ENCODE data around the gene PARD6B. TPM values are rescaled to one million over a fixed set of nuclear protein-coding genes. Genes with fewer than 3 reads are reported as not detected.

Gene PARD6B
- total RNA-seq, 1 donor from 2014 or later, result 43.2 TPM

- peaks cover 10% of the 10 kb centered on the region for H3K4me1 ChIP-seq
- H3K4me3 ChIP-seq, result no peak overlapping the region
- H3K27ac ChIP-seq, result peak overlapping the region; percentile 63
- H3K9me3 ChIP-seq, result no peaks in the 10 kb centered on the region
- no peak for DNase-seq
- H3K27me3 ChIP-seq, result no peaks in the 10 kb centered on the region
- H3K36me3 ChIP-seq, result no peaks in the 10 kb centered on the region
- peak; percentile 7 for TF ChIP-seq CTCF (IDR thresholded peaks at IDR 0.05)
- intact Hi-C loops (cut with DNase I), result no loop called here
- peak; percentile 87 for ATAC-seq
Measured at GRCh38 chr20:50744143-50744792, 12.9 kb downstream of the PARD6B start.

GRCh38 chr20:50745634-50746137 is 14.3 kb downstream of the PARD6B start:
- intact Hi-C loops (cut with DNase I), result no loop called here
- Histone ChIP-seq H3K27me3 (no peaks in the 10 kb centered on the region), H3K36me3 (no peaks in the 10 kb centered on the region), H3K4me1 (peaks cover 10% of the 10 kb centered on the region), H3K27ac (no peak overlapping the region), H3K9me3 (no peaks in the 10 kb centered on the region), H3K4me3 (no peak overlapping the region)
- TF ChIP-seq CTCF (IDR thresholded peaks at IDR 0.05), result no peak
- DNase-seq (no peak), ATAC-seq (no peak)

- Histone ChIP-seq H3K27ac (no peak overlapping the region), H3K9me3 (no peaks in the 10 kb centered on the region), H3K27me3 (no peaks in the 10 kb centered on the region), H3K4me1 (peaks cover 10% of the 10 kb centered on the region), H3K4me3 (no peak overlapping the region), H3K36me3 (no peaks in the 10 kb centered on the region)
- ATAC-seq (no peak), DNase-seq (no peak)
- intact Hi-C loops (cut with DNase I), result no loop called here
- TF ChIP-seq CTCF (IDR thresholded peaks at IDR 0.05), result no peak
Measured at GRCh38 chr20:50746138-50746940, 15.0 kb downstream of the PARD6B start.

- H3K4me3 ChIP-seq, result no peak overlapping the region
- no peak overlapping the region for H3K27ac ChIP-seq
- no peaks in the 10 kb centered on the region for H3K9me3 ChIP-seq
- H3K36me3 ChIP-seq, result no peaks in the 10 kb centered on the region
- intact Hi-C loops (cut with DNase I), result no loop called here
- ATAC-seq (no peak), DNase-seq (no peak)
- peaks cover 7% of the 10 kb centered on the region for H3K4me1 ChIP-seq
- TF ChIP-seq CTCF (IDR thresholded peaks at IDR 0.05), result no peak
- H3K27me3 ChIP-seq, result no peaks in the 10 kb centered on the region
Measured at GRCh38 chr20:50747275-50747674, 15.9 kb downstream of the PARD6B start.

GRCh38 chr20:50750145-50750671 is 18.8 kb downstream of the PARD6B start:
- Histone ChIP-seq H3K4me1 (peaks cover 5% of the 10 kb centered on the region), H3K4me3 (no peak overlapping the region), H3K27me3 (no peaks in the 10 kb centered on the region), H3K9me3 (no peaks in the 10 kb centered on the region), H3K36me3 (no peaks in the 10 kb centered on the region), H3K27ac (no peak overlapping the region)
- TF ChIP-seq CTCF (IDR thresholded peaks at IDR 0.05), result no peak
- DNase-seq (no peak), ATAC-seq (no peak)
- intact Hi-C loops (cut with DNase I), result no loop called here
